WI38 (cell line): ENCODE results near the gene SENP5.
"Not testable (repeated sequence)": the region's sequence is repeated elsewhere in the genome, so short reads cannot be mapped to it uniquely, and the experiment has no call there.

Experiments
- H3K4me3 ChIP-seq: 2 replicates; pipeline ENCODE4 v1.5.1; 2011; ENCODE audit warnings: low read depth, mild to moderate bottlenecking, control low read depth, low read length
- CTCF ChIP-seq: IDR thresholded peaks from 2 replicates; pipeline ENCODE4 v1.5.1; 2012; ENCODE audit warnings: low read depth, mild to moderate bottlenecking, control low read depth, low read length

SENP5 gene

GRCh38 chr3:196843435-196844110 is 24.1 kb upstream of the SENP5 start:
- no peak overlapping the region for H3K4me3 ChIP-seq
- TF ChIP-seq CTCF = no peak

- not testable (repeated sequence) for H3K4me3 ChIP-seq
Observed at GRCh38 chr3:196844235-196845219, 23.2 kb upstream of the SENP5 start.

- H3K4me3 ChIP-seq = not testable (repeated sequence)
Observed at GRCh38 chr3:196848375-196848774, 19.3 kb upstream of the SENP5 start.

GRCh38 chr3:196849180-196849741 is 18.5 kb upstream of the SENP5 start:
- H3K4me3 ChIP-seq = no peak overlapping the region
- TF ChIP-seq CTCF = no peak

- not testable (repeated sequence) for H3K4me3 ChIP-seq
Observed at GRCh38 chr3:196863000-196863399, 4.7 kb upstream of the SENP5 start.

- peak overlapping the region; percentile 95 for H3K4me3 ChIP-seq
- TF ChIP-seq CTCF = no peak
Observed at GRCh38 chr3:196867155-196867506, 589 bp upstream of the SENP5 start.

- peak overlapping the region; percentile 95 for H3K4me3 ChIP-seq
- TF ChIP-seq CTCF = no peak
Observed at GRCh38 chr3:196868297-196868661, 559 bp downstream of the SENP5 start.

GRCh38 chr3:196872316-196872715 is 4.6 kb downstream of the SENP5 start:
- H3K4me3 ChIP-seq = no peak overlapping the region
- TF ChIP-seq CTCF = no peak

- not testable (repeated sequence) for H3K4me3 ChIP-seq
Observed at GRCh38 chr3:196874511-196875094, 6.9 kb downstream of the SENP5 start.
